Osteoblast (primary cell): ENCODE results near the gene OR52N5. TPM values are rescaled to one million over a fixed set of nuclear protein-coding genes. Genes with fewer than 3 reads are reported as not detected.

Source experiments
- DNase-seq: peaks from one replicate; pipeline ENCODE4 v3.0.0; 2011; ENCODE audit warnings: low spot score, mixed read lengths; ENCODE audit not compliant: insufficient read length; ENCODE audit errors: missing footprints
- H2AFZ ChIP-seq: 2 replicates; pipeline ENCODE4 v1.6.0; 2011; ENCODE audit warnings: mild to moderate bottlenecking, low read length
- H3K27ac ChIP-seq: 2 replicates; pipeline ENCODE4 v1.5.1; 2011; ENCODE audit warnings: mild to moderate bottlenecking, low read depth, low read length, moderate library complexity
- H3K27me3 ChIP-seq: 2 replicates; pipeline ENCODE4 v1.6.0; 2012; ENCODE audit warnings: mild to moderate bottlenecking, control low read depth, inconsistent platforms, low read length, moderate library complexity; ENCODE audit not compliant: insufficient read depth
- H3K36me3 ChIP-seq: 2 replicates; pipeline ENCODE4 v1.5.1; 2011; ENCODE audit warnings: mild to moderate bottlenecking, low read length, control low read depth, moderate library complexity; ENCODE audit not compliant: insufficient read depth
- H3K4me1 ChIP-seq: 2 replicates; pipeline ENCODE4 v1.5.1; 2011; ENCODE audit warnings: mild to moderate bottlenecking, low read length, control low read depth, moderate library complexity; ENCODE audit not compliant: insufficient read depth
- H3K4me2 ChIP-seq: 2 replicates; pipeline ENCODE4 v1.6.0; 2011; ENCODE audit warnings: mild to moderate bottlenecking, low read length; ENCODE audit not compliant: insufficient read depth
- H3K4me3 ChIP-seq: fragments of 200-600 bp; sonication (generic); 3 replicates; pipeline ENCODE4 v1.5.1; 2012; ENCODE audit warnings: mild to moderate bottlenecking, low read length, inconsistent platforms; ENCODE audit not compliant: insufficient read depth
- H3K79me2 ChIP-seq: 2 replicates; pipeline ENCODE4 v1.6.0; 2012; ENCODE audit warnings: mild to moderate bottlenecking, low read length, control low read depth, inconsistent platforms; ENCODE audit not compliant: insufficient read depth
- H3K9me3 ChIP-seq: 2 replicates; pipeline ENCODE4 v1.5.1; 2011; ENCODE audit warnings: low read depth, low read length, control low read depth
- H4K20me1 ChIP-seq: 2 replicates; pipeline ENCODE4 v1.6.0; 2012; ENCODE audit warnings: mild to moderate bottlenecking, low read length, control low read depth; ENCODE audit not compliant: insufficient read depth
- total RNA-seq: library from RNA; depleted of rRNA; stranded (reverse); fragments of >200 nt; gene quantifications from 2 replicates; pipeline ENCODE4 v1.2.3, GENCODE V29; 2012
- TF ChIP-seq, protein P1 (sequence below): IDR thresholded peaks from 2 replicates; pipeline ENCODE4 v1.5.1; 2011; ENCODE audit warnings: mild to moderate bottlenecking, low read depth, low read length, moderate library complexity; ENCODE audit errors: extremely low read depth

OR52N5 gene
- total RNA-seq, 1 donor, result not detected

DNA sequence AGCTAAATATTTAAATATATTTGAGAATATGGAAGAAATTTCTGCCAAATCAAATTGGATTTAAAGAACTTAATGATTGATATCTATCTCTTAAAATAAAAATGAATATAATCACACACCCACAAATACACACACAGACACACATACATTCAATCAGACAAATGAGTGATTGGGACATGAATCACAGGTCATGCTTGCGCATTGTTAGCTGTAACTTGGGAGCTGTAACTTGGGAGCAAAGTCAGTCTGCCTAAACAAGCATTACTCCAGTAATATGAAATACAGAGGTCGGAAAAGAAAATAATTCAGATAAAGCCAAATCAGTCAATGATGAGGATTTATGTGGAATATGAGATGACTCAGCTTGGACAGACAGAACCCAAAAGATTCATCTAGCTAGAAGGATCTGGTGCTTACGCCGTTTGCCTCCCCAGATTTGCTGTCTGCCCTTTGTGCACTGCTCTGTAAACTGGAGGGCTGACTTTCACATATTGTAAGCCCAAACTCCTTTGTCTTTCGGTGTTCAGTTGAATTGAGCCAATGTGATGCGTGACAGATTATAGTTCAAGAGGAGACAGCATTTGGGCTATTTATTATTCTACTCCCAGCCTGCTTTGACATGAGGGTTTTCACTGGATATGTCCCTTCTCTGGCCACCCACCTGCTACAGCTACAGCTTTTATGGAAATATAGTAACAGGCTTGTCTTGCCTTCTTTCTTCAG, 45.3 kb downstream of the OR52N5 start:
- no peak overlapping the region for H2AFZ ChIP-seq
- no peak for DNase-seq
- H3K27ac ChIP-seq, result peak overlapping the region; percentile 53
- no peaks in the 10 kb centered on the region for H3K36me3 ChIP-seq
- peaks cover 17% of the 10 kb centered on the region for H3K4me1 ChIP-seq
- TF ChIP-seq, protein P1, sequence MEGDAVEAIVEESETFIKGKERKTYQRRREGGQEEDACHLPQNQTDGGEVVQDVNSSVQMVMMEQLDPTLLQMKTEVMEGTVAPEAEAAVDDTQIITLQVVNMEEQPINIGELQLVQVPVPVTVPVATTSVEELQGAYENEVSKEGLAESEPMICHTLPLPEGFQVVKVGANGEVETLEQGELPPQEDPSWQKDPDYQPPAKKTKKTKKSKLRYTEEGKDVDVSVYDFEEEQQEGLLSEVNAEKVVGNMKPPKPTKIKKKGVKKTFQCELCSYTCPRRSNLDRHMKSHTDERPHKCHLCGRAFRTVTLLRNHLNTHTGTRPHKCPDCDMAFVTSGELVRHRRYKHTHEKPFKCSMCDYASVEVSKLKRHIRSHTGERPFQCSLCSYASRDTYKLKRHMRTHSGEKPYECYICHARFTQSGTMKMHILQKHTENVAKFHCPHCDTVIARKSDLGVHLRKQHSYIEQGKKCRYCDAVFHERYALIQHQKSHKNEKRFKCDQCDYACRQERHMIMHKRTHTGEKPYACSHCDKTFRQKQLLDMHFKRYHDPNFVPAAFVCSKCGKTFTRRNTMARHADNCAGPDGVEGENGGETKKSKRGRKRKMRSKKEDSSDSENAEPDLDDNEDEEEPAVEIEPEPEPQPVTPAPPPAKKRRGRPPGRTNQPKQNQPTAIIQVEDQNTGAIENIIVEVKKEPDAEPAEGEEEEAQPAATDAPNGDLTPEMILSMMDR, result no peak
- no peaks in the 10 kb centered on the region for H3K27me3 ChIP-seq
- no peaks in the 10 kb centered on the region for H3K9me3 ChIP-seq
- H3K4me3 ChIP-seq, result no peak overlapping the region
- H3K4me2 ChIP-seq, result no peak overlapping the region
- no peaks in the 10 kb centered on the region for H3K79me2 ChIP-seq
- H4K20me1 ChIP-seq, result no peaks in the 10 kb centered on the region

DNA sequence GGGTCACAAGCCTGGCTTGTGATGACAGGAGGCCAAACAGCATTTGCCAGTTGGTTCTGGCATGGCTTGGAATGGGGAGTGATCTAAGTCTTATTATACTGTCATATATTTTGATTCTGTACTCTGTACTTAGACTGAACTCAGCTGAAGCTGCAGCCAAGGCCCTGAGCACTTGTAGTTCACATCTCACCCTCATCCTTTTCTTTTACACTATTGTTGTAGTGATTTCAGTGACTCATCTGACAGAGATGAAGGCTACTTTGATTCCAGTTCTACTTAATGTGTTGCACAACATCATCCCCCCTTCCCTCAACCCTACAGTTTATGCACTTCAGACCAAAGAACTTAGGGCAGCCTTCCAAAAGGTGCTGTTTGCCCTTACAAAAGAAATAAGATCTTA, 46.1 kb downstream of the OR52N5 start:
- H3K4me3 ChIP-seq, result no peak overlapping the region
- TF ChIP-seq, protein P1, result no peak
- H3K4me2 ChIP-seq, result no peak overlapping the region
- H4K20me1 ChIP-seq, result no peaks in the 10 kb centered on the region
- DNase-seq, result no peak
- no peaks in the 10 kb centered on the region for H3K79me2 ChIP-seq
- H3K27me3 ChIP-seq, result no peaks in the 10 kb centered on the region
- H2AFZ ChIP-seq, result peak overlapping the region; percentile 4
- H3K4me1 ChIP-seq, result peaks cover 17% of the 10 kb centered on the region
- H3K36me3 ChIP-seq, result no peaks in the 10 kb centered on the region
- H3K9me3 ChIP-seq, result no peaks in the 10 kb centered on the region
- H3K27ac ChIP-seq, result peak overlapping the region; percentile 53

DNA sequence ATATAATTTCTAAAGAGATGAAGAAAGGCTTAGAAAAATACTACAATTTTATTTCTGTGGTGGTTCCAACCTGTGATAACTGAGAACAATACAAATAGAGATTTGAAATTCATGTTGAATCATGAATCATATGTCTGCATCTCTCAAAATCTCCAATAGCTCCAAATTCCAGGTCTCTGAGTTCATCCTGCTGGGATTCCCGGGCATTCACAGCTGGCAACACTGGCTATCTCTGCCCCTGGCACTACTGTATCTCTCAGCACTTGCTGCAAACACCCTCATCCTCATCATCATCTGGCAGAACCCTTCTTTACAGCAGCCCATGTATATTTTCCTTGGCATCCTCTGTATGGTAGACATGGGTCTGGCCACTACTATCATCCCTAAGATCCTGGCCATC, 46.8 kb downstream of the OR52N5 start, which contains the start of gene OR56B1:
OR56B1 (plus strand) TSS at position 53 of the 400 bp plus-strand sequence; CDS start at position 122, 69 bp downstream.
- no peaks in the 10 kb centered on the region for H3K36me3 ChIP-seq
- no peaks in the 10 kb centered on the region for H3K27me3 ChIP-seq
- H2AFZ ChIP-seq, result peak within 1 kb of the TSS; percentile 4
- no peaks in the 10 kb centered on the region for H3K79me2 ChIP-seq
- no peaks in the 10 kb centered on the region for H3K9me3 ChIP-seq
- H4K20me1 ChIP-seq, result no peaks in the 10 kb centered on the region
- H3K27ac ChIP-seq, result peak within 1 kb of the TSS; percentile 53
- TF ChIP-seq, protein P1, result no peak
- no peak for DNase-seq
- peaks cover 17% of the 10 kb centered on the region for H3K4me1 ChIP-seq
- no peak within 1 kb of the TSS for H3K4me3 ChIP-seq
- no peak within 1 kb of the TSS for H3K4me2 ChIP-seq

DNA sequence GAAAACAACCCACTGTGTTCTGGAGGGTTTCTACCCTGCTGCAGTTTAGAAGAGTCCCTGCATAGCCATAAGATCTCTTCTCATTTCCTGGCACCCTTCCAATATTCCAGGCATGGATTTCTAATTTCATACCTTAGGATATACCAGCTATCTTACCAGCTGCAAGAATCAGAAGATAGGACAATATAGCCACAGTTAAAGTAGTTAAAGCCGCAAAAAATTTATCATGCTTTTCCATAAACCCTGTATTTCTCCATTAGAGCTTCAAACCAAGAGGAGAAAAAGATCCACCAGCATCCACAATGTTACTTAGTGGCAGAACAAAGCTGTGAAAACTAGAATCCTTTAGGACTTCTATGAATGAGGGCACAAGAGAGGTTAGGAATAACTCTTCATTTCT, 55.5 kb downstream of the OR52N5 start:
- TF ChIP-seq, protein P1, result no peak
- H3K27me3 ChIP-seq, result peaks cover 4% of the 10 kb centered on the region

More for the DNA sequence above, 55.5 kb downstream of the OR52N5 start:
- H3K27ac ChIP-seq, result no peak overlapping the region
- H3K36me3 ChIP-seq, result no peaks in the 10 kb centered on the region
- no peaks in the 10 kb centered on the region for H4K20me1 ChIP-seq
- H3K4me3 ChIP-seq, result no peak overlapping the region
- no peaks in the 10 kb centered on the region for H3K4me1 ChIP-seq
- no peaks in the 10 kb centered on the region for H3K9me3 ChIP-seq
- H3K79me2 ChIP-seq, result no peaks in the 10 kb centered on the region
- no peak overlapping the region for H2AFZ ChIP-seq
- no peak for DNase-seq
- H3K4me2 ChIP-seq, result no peak overlapping the region
